NCI-H345 (cell line): ENCODE measurements around the gene IL6R.

ENCODE experiments used
- DNase-seq: peaks from one replicate; lab custom pipeline; 2025; lab: John Stamatoyannopoulos, UW

IL6R gene

DNA sequence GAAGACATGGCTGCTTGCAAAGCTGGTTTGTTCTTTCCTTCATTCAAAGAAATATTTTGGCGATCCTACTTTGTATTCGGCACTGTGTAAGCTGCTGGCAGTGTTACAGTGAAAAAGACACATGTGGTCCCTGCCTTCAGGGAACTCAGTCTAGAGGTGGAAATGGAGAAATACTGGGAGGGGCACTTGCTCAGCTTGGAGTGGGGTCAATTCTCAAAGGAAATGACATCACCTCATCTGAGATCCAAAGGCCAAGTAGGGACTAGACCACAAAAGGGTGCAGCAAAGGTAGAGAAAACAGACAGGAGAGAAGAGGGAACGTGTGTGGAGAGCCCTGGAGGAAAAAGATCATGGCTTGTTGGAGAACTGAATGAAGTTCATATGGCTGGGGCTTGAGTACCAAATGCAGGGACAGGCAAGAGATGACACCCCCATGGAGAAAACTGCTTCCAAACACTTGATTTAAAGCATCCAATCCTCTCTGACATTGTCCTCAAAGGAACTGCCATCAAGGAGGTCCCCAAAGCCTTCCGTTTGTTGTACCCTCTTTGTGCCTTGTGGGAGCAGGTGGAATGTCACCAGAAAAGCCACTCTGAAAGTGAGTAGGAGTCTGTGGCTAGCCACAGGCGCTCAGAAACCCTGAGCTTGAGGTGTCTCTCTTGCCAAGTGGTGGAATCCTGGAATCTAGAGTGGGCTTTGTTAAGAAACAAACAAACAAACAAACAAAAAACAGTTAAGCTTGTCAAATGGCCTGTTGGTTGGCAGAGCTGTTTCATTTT, 48.6 kb downstream of the IL6R start:
- no peak for DNase-seq

DNA sequence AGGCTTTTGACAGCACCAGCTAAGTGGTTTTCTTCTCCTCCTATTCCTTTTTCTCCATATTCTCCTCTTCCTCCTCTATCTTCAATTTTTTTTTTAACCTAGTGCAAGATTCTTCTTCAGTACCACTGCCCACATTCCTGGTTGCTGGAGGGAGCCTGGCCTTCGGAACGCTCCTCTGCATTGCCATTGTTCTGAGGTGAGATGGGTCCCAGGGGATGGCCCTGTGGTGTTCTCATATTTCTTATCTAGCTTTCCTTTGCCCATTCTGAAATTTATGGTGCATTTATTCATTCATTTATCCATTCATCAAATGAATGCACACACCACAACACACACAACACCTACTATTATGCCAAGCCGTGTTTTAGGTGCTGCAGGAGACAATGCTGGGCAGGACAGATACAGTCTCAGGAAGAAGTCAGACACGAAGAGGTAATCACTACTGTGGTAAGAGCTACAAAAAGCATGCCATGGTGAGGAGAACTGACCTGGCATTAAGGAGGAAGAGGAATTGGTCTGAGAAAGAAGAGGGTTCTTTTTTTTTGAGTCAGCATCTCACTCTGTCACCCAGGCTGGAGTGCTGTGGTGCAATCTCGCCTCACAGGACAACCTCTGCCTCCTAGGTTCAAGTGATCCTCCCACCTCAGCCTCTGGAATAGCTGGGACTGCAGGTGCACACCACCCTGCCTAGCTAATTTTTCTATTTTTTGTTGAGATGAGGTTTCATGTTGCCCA, 49.4 kb downstream of the IL6R start:
- no peak for DNase-seq

DNA sequence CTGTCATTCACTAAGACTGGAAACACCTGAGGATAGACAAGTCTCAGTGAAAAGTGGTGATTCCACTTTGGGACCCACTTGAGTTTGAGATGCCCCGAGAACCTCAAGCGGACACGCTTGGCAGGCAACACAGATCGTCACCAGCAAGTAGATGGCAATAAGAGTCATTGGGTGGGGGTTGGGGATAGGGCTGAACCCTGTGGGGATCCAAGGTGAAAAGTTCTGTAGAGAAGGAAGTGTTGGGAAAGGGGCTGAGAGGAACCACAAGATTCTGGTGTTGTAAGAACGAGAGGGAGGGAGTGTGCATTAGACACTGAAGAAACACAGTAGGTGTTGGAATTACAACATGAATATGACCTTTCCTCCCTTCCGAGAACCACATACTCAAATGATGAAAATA, 51.5 kb downstream of the IL6R start:
- no peak for DNase-seq

- DNase-seq = no peak
These were observed 53.9 kb downstream of the IL6R start for GRCh38 chr1:154459080-154459479.

GRCh38 chr1:154460695-154461260, 55.6 kb downstream of the IL6R start:
- no peak for DNase-seq

DNA sequence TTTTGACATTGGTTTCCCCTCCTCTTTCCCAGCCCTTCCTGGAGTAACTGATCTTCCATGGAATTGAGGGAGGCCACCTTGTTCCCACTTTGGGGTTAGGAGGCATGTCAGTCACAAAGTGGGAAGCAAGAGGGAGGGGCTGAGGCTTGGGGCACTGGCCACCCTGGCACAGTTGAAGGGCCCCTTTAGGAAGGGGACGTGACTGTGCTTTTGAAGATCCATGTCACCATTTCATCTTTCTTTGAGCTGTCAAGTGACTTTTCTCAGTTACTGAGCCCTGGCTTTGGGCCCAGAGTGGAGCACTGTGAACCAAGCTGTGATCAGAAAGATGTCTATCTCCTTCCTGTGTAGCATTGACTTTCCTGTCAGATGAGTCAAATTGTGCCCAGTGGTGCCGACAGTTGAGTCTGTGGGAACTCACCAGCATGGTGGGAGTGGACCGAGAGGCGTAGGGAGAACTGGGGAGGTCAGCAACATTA, 58.4 kb downstream of the IL6R start:
- no peak for DNase-seq

DNA sequence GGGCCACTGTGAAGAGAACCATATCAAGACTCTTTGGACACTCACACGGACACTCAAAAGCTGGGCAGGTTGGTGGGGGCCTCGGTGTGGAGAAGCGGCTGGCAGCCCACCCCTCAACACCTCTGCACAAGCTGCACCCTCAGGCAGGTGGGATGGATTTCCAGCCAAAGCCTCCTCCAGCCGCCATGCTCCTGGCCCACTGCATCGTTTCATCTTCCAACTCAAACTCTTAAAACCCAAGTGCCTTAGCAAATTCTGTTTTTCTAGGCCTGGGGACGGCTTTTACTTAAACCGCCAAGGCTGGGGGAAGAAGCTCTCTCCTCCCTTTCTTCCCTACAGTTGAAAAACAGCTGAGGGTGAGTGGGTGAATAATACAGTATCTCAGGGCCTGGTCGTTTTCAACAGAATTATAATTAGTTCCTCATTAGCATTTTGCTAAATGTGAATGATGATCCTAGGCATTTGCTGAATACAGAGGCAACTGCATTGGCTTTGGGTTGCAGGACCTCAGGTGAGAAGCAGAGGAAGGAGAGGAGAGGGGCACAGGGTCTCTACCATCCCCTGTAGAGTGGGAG, 60.6 kb downstream of the IL6R start:
- DNase-seq = no peak

GRCh38 chr1:154466206-154466605, 61.1 kb downstream of the IL6R start:
- no peak for DNase-seq

GRCh38 chr1:154466921-154467417, 61.8 kb downstream of the IL6R start:
- DNase-seq = no peak

DNA sequence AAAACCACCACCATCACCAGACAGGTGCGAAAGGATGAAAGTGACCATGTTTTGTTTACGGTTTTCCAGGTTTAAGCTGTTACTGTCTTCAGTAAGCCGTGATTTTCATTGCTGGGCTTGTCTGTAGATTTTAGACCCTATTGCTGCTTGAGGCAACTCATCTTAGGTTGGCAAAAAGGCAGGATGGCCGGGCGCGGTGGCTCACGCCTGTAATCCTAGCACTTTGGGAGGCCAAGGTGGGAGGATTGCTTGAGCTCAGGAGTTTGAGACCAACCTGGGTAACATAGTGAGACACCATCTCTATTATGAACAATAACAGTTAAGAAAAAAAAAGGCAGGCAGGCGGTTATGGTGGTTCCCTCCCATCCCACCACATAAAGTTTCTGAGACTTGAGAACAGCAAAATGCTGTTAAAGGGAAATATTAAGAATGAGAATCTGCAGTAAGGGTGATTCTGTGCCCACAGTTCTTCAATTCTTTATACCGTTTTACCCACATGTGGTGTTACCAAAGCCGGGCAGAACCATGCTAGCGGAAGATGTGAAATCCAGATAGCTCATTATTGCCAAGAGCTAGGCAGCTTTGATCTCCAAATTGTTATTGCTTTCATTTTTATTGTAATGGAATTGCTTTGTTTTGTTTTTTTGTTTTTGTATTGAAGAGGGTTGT, 62.4 kb downstream of the IL6R start:
- DNase-seq = no peak

DNA sequence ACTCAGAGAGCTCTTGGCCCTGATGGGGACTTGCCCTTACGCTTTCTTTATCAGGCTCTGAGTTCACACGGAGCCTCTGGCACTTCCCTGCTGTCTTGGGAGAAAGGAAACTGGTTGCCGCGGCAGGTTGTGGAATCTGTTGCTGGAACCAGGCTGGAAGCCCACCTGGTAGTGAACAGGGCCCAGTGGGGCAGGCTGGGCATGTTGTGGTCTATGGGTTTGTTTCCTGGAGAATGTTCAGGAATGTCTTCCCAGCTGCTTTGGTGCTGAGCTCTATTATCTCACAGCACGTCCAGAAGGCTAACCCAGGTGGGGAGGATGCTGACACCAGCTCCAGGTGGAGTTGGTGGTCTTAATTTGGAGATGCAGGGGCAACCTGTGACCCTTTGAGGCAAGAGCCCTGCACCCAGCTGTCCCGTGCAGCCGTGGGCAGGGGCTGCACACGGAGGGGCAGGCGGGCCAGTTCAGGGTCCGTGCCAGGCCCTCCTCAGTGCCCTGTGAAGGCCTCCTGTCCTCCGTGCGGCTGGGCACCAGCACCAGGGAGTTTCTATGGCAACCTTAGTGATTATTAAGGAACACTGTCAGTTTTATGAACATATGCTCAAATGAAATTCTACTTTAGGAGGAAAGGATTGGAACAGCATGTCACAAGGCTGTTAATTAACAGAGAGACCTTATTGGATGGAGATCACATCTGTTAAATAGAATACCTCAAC, 63.5 kb downstream of the IL6R start:
- DNase-seq = no peak

DNA sequence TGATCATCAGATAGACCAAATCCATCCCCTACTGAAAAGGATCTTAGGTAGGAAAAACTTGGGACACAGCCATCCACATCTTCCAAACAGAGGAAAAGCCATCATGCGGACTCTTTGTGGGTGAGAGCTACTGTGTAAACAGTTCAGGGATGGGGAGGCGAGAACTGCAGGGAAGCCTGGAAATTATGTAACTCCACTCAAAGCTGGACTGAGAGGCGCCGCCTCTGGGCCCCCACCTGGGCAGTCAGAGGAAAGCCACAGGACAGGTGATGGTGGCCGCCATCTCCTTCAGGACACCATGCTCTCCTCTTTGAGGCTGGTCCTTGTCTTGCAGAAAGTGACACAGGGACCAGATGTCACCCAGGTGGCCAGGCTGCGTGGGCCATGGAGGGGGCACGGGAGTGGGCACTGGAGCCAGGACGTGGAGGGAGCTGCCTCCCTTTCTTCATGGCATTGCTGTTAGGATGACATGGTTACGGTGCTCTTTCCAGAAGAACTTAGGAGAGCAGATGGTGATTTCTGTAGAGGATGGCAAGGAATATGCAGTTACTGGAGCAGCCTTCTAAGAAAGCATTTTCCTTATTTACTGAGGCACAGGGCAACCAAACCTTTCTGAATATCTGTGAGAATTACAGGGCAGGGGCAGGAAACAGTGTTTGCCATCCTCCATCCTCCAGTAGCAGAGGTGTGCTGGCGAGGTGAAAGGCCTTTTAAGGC, 64.9 kb downstream of the IL6R start:
- DNase-seq = no peak

- DNase-seq = no peak
These were observed 66.2 kb downstream of the IL6R start for GRCh38 chr1:154471304-154471703.

DNA sequence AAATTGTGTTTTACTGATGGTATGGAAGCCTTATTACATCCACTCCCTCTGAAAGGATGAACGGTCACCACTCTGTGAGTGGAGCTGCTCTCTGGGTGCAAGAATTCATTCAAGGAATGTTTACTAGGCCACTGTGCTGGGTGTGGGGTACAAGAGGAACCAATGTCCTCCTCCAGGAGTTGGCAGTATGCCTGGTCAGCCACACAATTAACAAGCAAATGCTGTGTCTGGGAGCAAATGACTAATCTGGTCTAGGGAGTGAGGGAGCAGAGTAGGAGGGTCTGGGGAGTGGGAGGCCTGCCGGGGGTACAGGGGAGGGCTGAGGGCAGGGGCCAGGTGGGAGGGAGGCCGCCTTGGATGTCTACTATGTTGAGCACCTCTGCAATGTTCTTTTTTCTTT, 69.7 kb downstream of the IL6R start:
- no peak for DNase-seq

DNA sequence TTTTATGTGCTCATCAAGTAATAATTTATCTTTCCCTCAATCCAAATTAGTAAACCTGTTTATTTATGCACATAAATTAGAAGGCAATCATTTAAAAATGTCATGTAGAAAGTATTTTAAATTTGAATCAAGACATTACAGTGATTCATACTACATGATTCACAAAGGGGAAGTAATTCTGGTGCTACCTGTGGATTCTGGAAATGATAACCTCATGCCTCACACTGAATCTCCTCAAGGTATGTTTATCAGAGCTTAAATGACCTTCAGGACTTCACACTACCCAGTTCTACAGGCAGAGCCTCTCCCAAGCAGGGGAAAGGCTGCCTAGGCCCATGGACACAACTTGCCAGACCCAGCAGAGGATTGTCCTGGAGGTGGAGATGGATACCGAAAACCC, 71.6 kb downstream of the IL6R start:
- no peak for DNase-seq

- no peak for DNase-seq
These were observed 72.9 kb downstream of the IL6R start for GRCh38 chr1:154478013-154478412.

GRCh38 chr1:154478639-154479038, 73.5 kb downstream of the IL6R start:
- DNase-seq = no peak

DNA sequence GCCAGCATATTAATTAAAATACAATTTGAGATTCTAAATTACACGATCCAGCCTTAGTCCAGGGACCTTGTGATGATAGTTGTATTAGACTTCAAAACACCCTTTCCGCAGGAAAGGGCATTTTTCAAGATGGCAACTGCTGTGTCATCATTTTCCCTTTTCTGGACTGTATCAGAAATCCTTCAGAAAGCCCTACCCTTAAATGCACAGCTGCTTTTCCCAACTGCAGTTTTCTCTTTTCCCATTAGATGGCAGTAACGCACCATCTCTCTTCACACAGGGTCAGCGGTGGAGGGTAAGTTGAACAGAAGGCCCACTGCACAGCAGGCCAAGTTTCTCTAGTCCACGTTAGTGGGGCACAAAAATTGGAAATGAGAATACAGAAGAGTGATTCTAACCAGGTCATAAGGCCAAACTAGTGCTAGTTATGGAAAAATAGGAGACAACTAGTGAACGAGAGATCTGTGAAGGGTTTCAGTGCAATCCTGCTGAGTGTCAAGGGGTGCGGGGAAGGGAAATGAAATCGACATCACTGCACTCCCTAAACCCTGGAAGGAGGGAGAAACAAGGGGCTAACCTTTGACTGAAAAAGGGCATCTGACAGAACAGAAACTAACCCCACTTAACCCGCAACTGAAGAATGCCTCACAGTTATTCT, 74.8 kb downstream of the IL6R start:
- DNase-seq = peak; percentile 92

DNA sequence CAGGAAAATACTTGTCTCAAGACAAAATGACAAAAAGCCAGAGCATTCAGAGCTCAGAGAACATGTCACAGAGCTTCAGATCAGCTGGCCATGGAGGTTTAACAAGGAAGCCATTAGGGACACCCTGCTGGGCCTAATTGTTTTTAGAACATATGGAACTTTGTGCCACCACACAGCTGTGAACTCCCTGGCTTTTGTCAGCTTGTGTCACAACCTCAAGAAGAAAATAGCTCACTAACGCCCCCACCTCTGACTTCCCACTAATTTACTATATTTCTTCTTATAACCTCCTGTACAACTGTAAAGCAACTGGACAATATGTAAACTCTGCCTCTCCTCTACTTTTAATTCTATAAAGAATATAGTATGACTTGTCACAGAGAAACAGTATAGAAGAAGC, 75.9 kb downstream of the IL6R start:
- no peak for DNase-seq
